GM12878 (cell line): ENCODE results near the gene CSHL1.

ENCODE experiments used
- ATF3 ChIP-seq: IDR thresholded peaks from 2 replicates; pipeline ENCODE4 v1.6.1; 2011; ENCODE audit warnings: low read depth, mild to moderate bottlenecking, low read length, moderate library complexity, borderline replicate concordance; ENCODE audit errors: extremely low read depth
- CREB1 ChIP-seq: IDR thresholded peaks from 2 replicates; pipeline ENCODE4 v1.6.1; 2012; ENCODE audit warnings: low read depth, mild to moderate bottlenecking, inconsistent platforms
- EZH2 ChIP-seq: IDR thresholded peaks from 2 replicates; pipeline ENCODE4 v1.6.1; 2012; ENCODE audit warnings: low read depth, mild to moderate bottlenecking, control low read depth, inconsistent platforms, low read length, borderline replicate concordance; ENCODE audit not compliant: control insufficient read depth
- YY1 ChIP-seq: IDR thresholded peaks from 2 replicates; pipeline ENCODE4 v1.6.1; 2011; ENCODE audit warnings: low read depth, mild to moderate bottlenecking, low read length

GRCh38 chr17:63955791-63956190 lies 44.7 kb upstream of the CSHL1 start:
- TF ChIP-seq YY1 (no peak), EZH2 (no peak), CREB1 (no peak), ATF3 (no peak)
